TTC549 (cell line): Measurements from ENCODE around the gene DCP2.

Experiments
- FAIRE-seq: peaks from 2 replicates; lab custom pipeline; 2012; peaks lifted over from hg19 to GRCh38; lab: Jason Lieb, UNC

The DCP2 gene

DNA sequence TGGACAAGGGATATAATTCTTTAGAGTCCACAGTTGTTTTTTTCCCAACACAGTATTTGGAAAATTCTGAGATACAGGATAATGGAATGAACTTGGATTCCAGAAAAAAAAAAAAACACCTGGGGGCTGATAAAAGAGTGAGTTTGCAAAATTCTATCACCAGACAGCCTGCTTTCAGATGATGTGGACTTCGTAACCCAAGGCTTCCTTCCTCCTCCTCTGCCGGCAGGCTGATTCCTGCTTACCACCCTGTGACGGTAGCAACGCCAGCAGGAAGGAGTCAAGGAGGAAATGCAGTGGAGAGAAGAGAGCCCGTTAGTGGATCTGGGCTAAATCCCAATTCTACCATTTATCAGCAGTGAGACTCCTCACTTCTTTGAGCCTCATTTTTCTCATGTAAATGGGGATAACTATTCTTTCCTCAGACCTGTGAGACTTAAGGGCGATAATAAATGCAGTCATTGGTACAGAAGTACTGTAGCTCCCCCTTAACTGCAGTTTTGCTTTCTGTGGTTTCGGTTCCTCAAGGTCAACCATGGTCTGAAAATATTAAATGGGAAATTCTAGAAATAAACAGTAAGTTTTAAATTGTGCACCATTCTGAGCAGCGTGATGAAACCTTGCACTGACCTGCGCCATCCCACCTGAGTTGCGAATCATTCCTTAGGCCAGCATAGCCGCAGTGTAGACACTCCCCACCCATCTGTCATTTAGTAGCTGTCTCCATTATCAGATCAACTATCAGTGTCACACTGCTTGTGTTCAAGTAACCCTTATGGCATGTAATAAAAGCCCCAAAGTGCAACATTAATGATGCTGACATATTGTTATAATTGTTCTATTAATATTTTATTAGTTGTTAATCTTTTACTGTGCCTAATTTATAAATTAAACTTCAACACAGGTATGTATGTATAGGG is 71.4 kb downstream of the DCP2 start:
- no peak for FAIRE-seq

DNA sequence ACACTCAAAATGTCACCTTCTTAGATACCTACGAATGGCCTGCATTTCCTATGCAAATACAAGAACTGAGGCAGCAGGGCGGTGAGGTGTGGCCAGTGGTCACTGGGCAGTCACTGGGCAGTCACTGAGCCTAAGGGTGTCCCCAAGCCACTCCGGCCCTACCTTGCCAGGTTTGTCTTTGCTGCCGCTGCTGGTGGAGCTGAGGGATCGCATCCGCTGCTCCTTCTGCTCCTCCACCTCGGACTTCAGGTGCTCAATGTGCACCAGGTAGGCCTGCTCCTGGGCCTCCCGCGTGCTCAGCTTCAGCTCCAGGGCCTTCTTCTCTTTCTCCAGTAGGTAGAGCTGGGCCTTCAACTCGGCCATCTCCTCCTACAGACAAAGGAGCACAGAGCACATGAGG is 72.3 kb downstream of the DCP2 start:
- FAIRE-seq = no peak

- no peak for FAIRE-seq
Observed at GRCh38 chr5:113050721-113051382, 74.3 kb downstream of the DCP2 start.

- no peak for FAIRE-seq
Observed at GRCh38 chr5:113052041-113052795, 75.6 kb downstream of the DCP2 start.

DNA sequence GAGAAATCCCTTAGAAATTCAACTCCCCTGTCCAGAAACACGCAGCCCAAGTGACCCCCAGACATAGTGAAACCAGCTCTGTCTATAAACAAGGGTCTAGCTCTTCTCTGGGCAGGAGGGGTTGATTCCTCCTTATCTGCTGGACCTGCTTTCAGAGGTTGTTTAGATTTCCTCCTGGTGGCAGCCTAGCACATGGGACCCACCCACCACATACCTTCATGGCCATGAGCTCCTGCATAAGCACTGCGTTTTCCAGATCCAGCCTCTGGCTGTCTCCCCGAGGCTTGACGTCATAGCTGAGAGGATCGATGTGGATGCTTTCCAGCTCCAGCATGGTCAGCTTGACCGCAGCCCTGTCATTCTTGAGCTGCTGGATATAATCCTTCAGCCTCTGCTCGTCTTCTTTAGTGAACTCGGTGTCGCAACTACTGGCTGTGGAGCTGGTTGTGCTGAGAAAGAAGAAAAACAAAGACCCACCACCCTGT is 77.0 kb downstream of the DCP2 start:
- FAIRE-seq = no peak

- FAIRE-seq = no peak
Observed at GRCh38 chr5:113054899-113055298, 78.3 kb downstream of the DCP2 start.

DNA sequence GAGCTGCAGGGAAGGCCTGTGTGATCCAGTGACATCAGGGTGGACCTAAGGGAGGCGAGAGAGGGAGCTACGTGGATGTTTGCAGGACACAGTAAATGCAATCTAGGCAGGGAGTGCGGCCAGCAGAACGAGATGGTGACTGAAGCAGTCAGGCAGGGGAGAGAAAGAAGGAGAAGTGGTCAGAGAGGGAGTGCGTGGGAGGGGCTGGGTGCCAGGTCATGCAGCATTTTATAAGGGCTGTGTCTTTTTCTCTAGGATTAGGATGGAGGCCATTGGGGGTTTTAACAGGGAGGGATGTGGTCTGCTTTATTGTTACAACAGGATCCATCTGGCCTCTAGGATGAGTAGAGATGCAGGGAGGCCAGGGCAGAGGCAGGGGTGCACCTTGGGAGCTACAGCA is 80.4 kb downstream of the DCP2 start:
- FAIRE-seq = no peak

GRCh38 chr5:113057557-113057984 is 81.0 kb downstream of the DCP2 start:
- FAIRE-seq = no peak

GRCh38 chr5:113058269-113058668 is 81.7 kb downstream of the DCP2 start:
- no peak for FAIRE-seq

DNA sequence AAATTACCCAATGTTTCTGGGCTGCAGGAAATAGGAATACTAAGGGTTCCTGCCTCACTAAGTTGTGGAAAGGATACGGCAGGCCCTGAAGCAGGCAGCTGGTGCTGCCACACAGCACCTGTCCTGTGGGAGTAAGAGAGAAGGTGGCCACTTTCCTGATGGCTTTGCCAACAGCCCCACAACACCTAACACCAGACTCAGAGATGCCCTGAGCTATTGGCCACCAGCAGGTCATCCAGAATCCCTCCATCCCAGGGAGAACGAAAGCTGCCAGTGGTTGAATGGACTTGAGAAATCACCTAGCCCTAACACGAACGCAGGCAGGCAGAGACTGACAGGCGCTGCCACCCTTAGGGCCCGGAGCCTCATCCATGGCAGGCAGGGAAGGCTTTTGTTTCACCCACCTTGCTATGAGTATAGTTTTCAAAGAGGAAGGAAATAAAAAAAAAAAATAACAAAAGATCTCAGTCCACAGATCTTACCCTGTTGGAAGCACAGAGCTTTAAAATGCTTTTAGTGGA is 82.2 kb downstream of the DCP2 start:
- FAIRE-seq = no peak

- FAIRE-seq = no peak
Observed at GRCh38 chr5:113059232-113060040, 82.8 kb downstream of the DCP2 start.

DNA sequence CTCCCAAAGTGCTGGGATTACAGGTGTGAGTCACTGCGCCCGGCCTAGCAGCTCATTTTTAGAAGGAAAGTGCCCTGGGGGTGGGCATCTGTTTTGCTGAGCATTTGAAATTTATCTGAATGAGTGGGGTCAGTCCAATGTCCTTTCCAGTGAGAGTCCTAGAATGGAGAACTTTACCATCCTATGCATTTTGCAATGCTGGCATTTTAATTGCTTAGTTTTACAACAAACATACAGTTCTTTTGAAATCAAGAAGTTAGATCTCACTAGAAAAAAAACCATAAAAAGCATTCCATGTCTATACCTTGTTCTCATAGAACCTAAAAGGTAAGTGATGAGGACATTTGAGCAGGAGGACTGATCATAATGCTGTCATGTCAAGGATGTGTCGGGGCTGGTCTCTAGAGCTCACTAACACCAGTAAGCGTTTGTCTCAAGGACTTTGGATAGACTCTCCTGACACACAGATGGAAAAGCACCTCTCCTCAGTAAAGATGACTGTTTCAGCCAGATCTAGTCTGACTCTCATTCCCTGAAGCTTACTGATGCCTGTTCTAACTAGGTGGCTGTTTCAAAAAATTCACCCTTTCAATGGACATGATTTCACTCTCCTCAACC is 83.9 kb downstream of the DCP2 start:
- FAIRE-seq = no peak

- FAIRE-seq = no peak
Observed at GRCh38 chr5:113061846-113062780, 85.5 kb downstream of the DCP2 start.

DNA sequence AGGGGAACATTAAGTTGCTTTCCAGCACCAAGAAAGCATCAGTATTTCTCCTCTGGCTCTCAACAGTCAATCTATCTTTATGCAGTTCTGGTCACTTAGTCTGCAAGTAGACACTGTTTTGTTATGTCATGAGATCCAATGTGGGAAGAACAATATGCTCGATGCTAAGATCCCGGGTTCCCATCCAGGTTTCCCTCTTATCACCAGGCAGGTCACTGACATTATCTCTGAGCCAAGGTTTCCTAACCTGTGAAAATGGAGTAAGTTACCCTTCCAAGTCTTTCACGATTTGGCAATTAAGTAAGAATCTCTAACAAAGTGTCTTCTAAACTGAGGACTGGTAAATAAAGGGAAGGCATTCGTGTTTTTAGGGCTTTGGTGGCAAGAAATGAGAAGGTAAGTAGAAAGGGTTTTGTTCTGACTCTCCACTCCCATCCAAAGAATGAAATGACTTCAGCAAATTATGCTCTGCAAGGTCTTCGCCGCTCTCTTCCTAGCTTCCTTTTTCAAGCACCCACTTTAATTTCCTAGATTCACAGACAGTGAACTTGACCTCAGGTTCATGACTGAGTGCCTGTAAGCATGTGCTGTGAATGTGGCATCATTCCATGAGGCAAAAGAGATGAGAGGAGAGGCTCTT is 86.4 kb downstream of the DCP2 start:
- FAIRE-seq = no peak

GRCh38 chr5:113063927-113064326 is 87.3 kb downstream of the DCP2 start:
- no peak for FAIRE-seq

GRCh38 chr5:113064806-113065205 is 88.2 kb downstream of the DCP2 start:
- no peak for FAIRE-seq

- no peak for FAIRE-seq
Observed at GRCh38 chr5:113065626-113066025, 89.0 kb downstream of the DCP2 start.

GRCh38 chr5:113067635-113068344 is 91.2 kb downstream of the DCP2 start:
- no peak for FAIRE-seq

GRCh38 chr5:113068559-113068958 is 92.0 kb downstream of the DCP2 start:
- no peak for FAIRE-seq
